SJSA1 (cell line): Measurements from ENCODE around the gene IGFBPL1. TPM values are rescaled to one million over a fixed set of nuclear protein-coding genes. Genes with fewer than 3 reads are reported as not detected.

Experiments
- DNase-seq, 2 experiments: peaks; one replicate each; pipeline ENCODE4 v3.0.0-alpha.2; 2015 to 2020; ENCODE audit warnings: low spot score in 2 of 2, low read depth in 1 of 2
- H3K27ac ChIP-seq: fragments of 250-450 bp; sonication (Bioruptor Pico); 2 replicates; pipeline ENCODE4 v1.5.1; 2020; ENCODE audit warnings: mild to moderate bottlenecking, moderate library complexity
- H3K27me3 ChIP-seq: fragments of 250-450 bp; sonication (Bioruptor Pico); replicated peaks from 2 replicates; pipeline ENCODE4 v1.5.1; 2020; ENCODE audit warnings: mild to moderate bottlenecking, moderate library complexity
- H3K36me3 ChIP-seq: fragments of 250-450 bp; sonication (Bioruptor Pico); 2 replicates; pipeline ENCODE4 v1.5.1; 2020; ENCODE audit warnings: mild to moderate bottlenecking
- H3K4me1 ChIP-seq: fragments of 250-450 bp; sonication (Bioruptor Pico); replicated peaks from 2 replicates; pipeline ENCODE4 v1.6.1; 2021; ENCODE audit warnings: mild to moderate bottlenecking
- H3K4me3 ChIP-seq: fragments of 250-450 bp; sonication (Bioruptor Pico); 2 replicates; pipeline ENCODE4 v1.5.1; 2020; ENCODE audit warnings: mild to moderate bottlenecking
- H3K9me3 ChIP-seq: fragments of 250-450 bp; sonication (Bioruptor Pico); replicated peaks from 2 replicates; pipeline ENCODE4 v1.5.1; 2020; ENCODE audit warnings: mild to moderate bottlenecking
- total RNA-seq: library from RNA; depleted of rRNA; stranded (reverse); fragments of >200 nt; shearing (Covaris generic); gene quantifications from 2 replicates; pipeline ENCODE4 v1.2.3, GENCODE V29; 2014

IGFBPL1 gene
- total RNA-seq, 1 experiment from 2014 or later, result 1.7 TPM

DNA sequence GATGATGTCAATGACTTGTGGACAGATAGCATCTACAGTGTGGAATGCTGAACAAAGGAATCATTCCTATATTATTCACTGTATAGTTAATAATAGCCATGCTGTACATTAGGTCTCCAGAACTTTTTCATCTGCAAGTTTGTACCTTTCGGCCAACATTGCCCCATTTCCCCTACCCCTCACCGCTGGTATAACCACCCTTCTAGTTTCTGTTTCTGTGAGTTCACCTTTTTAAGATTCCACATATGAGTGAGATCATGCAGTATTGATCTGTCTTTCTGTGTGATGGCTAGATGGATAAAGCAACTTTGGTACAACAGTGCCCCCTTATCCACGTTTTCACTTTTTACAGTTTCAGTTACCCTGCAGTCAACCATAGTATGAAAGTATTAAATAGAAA, 50.6 kb downstream of the IGFBPL1 start:
- Histone ChIP-seq H3K4me1 (no peaks in the 10 kb centered on the region), H3K27me3 (no peaks in the 10 kb centered on the region), H3K9me3 (no peaks in the 10 kb centered on the region), H3K27ac (no peak overlapping the region), H3K4me3 (no peak overlapping the region), H3K36me3 (no peaks in the 10 kb centered on the region)
- DNase-seq, result no peak

DNA sequence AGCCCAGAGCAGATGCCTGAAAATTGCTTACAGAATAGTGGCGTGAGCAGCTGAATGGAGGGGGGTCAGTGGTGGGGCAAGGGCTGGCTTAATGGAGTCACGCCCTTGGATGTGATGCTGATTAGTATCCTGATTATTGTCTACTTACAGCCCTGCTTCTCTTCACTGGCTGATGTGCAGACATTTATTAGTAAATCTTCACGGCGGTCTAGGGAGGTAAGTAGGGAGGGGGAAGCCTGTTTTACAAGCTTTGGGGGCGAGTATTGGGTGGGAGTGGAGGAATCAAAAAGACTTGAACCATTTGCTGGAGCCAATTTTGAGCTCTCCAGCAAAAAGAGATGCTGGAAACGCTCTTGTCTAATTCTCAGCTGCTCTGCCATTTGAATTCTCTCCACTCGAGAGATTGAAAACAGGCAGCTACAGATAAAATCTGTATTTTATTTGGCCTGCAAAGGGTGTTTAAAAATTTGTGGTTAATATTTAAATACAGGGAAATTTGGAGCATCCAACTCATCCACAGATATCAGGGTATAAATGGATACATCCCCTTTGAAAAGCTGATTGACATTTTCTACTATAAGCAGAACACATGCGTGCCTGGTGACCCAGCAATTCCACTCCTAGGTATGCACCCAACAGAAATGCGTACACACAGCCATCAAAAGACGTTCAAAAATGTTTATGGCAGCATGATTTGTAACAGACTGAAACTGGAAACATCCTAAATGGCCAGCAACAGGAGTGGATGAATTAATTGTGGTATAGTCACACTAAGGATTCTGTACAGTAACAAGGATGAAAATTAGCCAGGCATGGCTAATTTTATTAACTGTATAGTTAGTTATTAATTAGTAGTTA, 51.3 kb downstream of the IGFBPL1 start:
- Histone ChIP-seq H3K27ac (no peak overlapping the region), H3K27me3 (no peaks in the 10 kb centered on the region), H3K4me1 (no peaks in the 10 kb centered on the region), H3K9me3 (no peaks in the 10 kb centered on the region), H3K4me3 (no peak overlapping the region), H3K36me3 (no peaks in the 10 kb centered on the region)
- no peak for DNase-seq

DNA sequence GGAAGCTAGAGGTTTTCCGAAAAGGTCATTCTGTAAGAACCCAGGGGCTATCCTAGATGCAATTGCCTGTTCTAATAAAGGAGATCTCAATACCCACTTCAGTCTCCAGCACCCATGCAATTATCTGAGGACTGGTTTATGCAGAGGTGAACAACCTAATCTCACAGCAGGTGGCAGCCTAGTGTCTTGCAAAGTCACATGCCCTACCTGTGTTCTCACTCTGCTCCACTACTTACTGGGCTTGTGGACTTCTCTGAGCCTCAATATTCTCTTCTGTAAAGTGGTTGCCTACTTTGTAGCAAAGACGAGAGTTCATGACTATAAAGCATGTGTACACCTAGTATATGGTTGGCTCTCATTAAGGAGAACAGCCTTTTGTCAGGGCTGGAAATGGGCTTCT, 52.8 kb downstream of the IGFBPL1 start:
- no peaks in the 10 kb centered on the region for H3K9me3 ChIP-seq
- H3K4me1 ChIP-seq, result no peaks in the 10 kb centered on the region
- no peaks in the 10 kb centered on the region for H3K36me3 ChIP-seq
- H3K27ac ChIP-seq, result no peak overlapping the region
- H3K27me3 ChIP-seq, result no peaks in the 10 kb centered on the region
- no peak for DNase-seq
- H3K4me3 ChIP-seq, result no peak overlapping the region

DNA sequence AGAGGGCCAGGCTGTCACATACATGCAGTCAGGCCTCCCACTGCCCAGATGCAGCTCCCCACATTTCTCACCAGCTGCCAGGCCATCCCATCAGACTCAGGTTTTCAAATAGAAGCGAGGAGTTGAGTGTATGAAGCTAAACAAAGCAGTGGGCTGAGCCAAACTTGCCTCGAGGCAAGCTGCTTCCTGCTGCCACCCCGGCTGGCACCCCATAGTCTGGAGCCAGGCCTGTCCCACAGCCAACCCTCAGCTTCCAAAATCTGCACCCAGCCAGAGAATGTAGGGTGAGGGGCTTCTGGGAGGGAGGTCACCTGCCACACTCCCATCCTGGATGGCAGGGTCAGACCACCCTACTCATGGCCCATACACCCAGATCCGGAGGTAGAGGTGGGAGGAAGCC, 54.1 kb downstream of the IGFBPL1 start:
- no peaks in the 10 kb centered on the region for H3K4me1 ChIP-seq
- H3K27me3 ChIP-seq, result no peaks in the 10 kb centered on the region
- H3K27ac ChIP-seq, result no peak overlapping the region
- DNase-seq, result no peak
- H3K9me3 ChIP-seq, result no peaks in the 10 kb centered on the region
- no peaks in the 10 kb centered on the region for H3K36me3 ChIP-seq
- no peak overlapping the region for H3K4me3 ChIP-seq

DNA sequence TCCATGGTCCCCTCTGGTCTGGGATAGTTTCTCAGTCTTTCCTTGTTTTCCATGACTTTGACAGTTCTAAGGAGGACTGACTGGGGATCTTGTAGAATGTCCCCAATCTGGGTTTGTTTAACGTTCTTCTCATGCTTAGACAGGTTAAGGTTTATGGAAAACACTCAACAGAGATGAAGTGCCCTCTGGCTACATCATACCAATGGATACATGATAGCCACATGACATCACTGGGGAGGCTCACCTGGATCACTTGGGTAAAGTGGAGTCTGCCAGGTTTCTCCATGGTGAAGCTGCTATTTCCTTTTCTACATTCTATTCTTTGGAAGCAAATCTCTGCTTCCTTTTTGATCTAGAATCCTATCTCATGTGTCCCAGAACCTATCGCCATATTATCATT, 55.5 kb downstream of the IGFBPL1 start:
- H3K9me3 ChIP-seq, result no peaks in the 10 kb centered on the region
- H3K27me3 ChIP-seq, result no peaks in the 10 kb centered on the region
- H3K4me1 ChIP-seq, result no peaks in the 10 kb centered on the region
- H3K27ac ChIP-seq, result no peak overlapping the region
- no peaks in the 10 kb centered on the region for H3K36me3 ChIP-seq
- H3K4me3 ChIP-seq, result no peak overlapping the region
- no peak for DNase-seq

DNA sequence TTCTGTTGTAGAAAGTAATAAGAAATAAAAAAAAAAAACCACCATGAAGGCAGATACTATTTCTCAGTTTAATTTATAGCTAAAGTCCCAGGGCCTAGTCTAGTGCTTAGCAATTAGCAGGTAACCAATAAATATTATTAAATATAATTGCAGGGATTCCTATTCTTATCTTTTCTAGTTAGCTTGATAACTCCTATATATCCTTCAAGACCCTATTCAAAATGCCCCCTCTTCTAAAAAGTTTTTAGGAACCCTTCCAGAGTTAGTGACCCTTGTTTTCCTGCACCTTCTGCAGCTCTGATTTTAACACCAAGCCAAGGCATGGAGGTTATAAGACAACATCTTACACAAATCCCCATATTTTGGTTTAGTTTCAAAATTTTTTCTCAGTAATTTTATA, 56.4 kb downstream of the IGFBPL1 start:
- no peak for DNase-seq
- Histone ChIP-seq H3K36me3 (no peaks in the 10 kb centered on the region), H3K9me3 (no peaks in the 10 kb centered on the region), H3K27me3 (no peaks in the 10 kb centered on the region), H3K27ac (no peak overlapping the region), H3K4me3 (no peak overlapping the region), H3K4me1 (no peaks in the 10 kb centered on the region)

DNA sequence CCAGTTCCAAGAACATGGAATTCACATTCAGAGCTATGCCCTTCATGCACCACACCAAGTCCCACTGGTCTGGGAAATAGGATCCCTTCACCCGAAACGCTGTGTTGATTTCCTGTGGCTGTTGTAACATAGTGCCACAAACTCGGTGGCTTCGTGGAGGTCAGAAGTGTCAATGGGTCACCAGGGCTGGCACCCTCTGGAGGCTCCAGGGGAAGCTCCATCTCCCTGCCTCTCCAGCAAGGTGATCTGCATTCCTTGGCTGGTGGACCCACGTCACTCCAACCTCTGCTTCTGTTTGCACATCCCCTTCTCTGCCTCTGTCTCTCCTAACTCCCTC, 60.7 kb downstream of the IGFBPL1 start:
- Histone ChIP-seq H3K27me3 (no peaks in the 10 kb centered on the region), H3K36me3 (no peaks in the 10 kb centered on the region), H3K4me1 (no peaks in the 10 kb centered on the region), H3K27ac (no peak overlapping the region), H3K9me3 (no peaks in the 10 kb centered on the region), H3K4me3 (no peak overlapping the region)
- DNase-seq, result no peak

DNA sequence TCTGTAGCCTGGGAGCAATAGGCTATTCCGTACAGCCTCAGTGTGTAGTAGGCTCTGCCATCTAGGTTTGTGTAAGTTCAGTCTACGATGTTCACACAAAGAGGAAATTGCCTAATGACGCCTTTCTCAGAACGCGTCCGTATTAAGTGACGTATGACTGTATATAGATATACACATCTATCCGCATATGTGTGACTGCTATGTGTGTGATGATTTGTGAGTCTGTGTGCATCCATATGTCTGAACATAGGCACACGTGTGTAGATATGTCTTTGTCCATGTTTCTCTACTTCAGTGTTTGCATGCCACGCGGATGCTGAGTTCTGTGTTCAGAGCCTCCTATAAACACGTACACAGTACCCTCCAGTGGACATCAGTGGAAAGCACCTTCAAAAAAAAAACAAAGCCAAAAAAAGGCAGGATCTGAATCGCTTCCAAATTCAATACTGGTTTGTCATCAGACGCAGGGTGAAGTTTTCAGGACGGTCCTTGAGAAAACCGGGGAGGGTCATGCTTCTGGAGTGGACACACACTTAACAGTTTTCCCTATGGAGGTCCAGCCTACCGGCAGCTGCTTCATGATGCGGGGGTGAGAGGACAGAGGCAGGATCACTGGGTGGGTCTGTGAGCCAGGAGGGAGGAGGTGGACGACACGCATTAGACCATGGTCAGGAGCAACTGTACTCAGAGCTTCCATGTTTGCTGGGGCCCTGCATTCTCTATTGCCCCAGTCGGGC, 61.2 kb downstream of the IGFBPL1 start:
- no peaks in the 10 kb centered on the region for H3K36me3 ChIP-seq
- H3K9me3 ChIP-seq, result no peaks in the 10 kb centered on the region
- peak; percentile 34 to 47 for DNase-seq
- no peaks in the 10 kb centered on the region for H3K27me3 ChIP-seq
- H3K27ac ChIP-seq, result no peak overlapping the region
- H3K4me1 ChIP-seq, result no peaks in the 10 kb centered on the region
- no peak overlapping the region for H3K4me3 ChIP-seq

DNA sequence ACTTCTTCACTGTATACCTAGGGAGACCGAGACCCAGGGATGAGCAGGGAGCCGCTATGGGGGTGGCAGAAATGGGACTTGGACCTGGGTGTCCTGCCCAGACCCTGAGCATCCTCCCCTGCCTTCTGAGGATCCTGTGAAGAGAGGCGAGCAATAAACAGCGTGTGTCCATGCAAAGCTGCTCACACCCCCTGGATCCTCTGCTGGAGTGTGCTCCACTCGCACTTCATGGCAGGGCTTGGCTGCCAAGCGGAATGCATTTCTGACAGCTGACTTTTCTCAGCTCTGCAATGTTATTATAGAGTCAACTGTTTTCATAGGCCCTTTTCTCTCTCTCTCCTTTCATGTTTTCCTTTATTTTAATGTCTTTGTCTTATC, 62.8 kb downstream of the IGFBPL1 start:
- Histone ChIP-seq H3K9me3 (no peaks in the 10 kb centered on the region), H3K27me3 (no peaks in the 10 kb centered on the region), H3K4me1 (no peaks in the 10 kb centered on the region), H3K27ac (no peak overlapping the region), H3K4me3 (no peak overlapping the region), H3K36me3 (no peaks in the 10 kb centered on the region)
- DNase-seq, result no peak

DNA sequence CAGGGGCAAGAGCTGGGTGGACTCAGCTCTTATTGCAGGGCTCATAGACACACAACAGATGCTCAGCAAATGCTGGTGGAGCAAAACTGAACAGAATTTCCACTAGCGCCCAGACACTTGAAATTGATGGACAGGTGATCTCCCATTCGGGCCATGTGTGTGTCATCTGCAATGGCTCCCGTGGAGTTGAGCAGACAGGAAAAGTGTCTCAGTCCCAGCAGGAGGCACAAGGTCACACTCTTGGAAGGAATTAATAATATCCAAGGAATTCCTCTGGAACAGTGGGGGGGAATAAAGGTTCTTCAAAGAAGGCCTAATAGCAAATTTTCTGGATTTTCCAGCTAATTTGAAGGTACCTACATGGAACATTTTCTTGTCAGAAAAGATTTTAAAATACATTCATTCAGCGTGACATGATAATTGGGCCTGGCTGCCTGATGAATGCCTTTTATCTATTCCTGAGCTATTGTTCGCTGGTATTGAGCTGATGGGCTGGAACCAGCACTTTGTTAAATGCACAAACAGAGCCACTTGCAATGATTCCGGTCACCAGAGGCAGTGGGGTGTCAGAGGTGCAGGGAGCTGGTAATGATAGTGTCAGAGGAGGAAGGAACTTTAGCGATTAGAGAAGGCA, 63.3 kb downstream of the IGFBPL1 start:
- no peak for DNase-seq
- no peaks in the 10 kb centered on the region for H3K27me3 ChIP-seq
- H3K36me3 ChIP-seq, result no peaks in the 10 kb centered on the region
- H3K4me3 ChIP-seq, result no peak overlapping the region
- no peaks in the 10 kb centered on the region for H3K4me1 ChIP-seq
- H3K9me3 ChIP-seq, result no peaks in the 10 kb centered on the region
- H3K27ac ChIP-seq, result no peak overlapping the region

DNA sequence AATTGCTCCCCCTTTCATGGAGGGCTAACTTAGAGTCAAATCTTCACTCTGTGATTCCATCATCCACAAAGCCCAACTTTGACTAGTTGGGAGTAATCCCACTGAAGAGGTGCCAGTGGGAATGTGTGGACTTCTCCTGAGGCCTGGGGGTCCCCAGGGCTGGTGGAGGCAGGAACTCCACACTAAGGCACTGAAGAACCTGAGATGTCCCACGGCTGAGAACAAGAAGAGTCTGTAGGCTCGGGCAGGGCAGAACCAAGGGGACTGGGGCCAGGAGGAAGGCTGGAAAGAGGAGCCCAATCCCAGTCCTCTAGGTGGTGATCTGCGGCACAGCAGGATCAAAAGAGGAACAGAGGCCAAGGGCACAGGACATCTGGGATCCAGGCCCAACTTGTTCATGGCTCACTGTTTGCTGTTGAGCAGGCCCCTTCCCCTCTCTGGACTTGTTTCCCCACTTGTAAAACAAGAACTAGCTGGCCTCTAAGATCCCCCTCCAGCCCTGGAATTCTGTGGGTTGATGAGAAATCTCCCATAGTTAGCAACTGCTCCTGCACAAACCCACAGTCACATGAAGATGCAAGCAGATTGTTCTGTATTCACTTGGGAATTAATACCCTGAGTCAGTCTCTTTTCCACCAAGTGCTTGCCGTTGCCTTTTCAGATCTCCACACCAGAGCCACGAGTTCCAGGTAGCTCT, 64.4 kb downstream of the IGFBPL1 start:
- Histone ChIP-seq H3K4me1 (no peaks in the 10 kb centered on the region), H3K9me3 (no peaks in the 10 kb centered on the region), H3K27ac (no peak overlapping the region), H3K4me3 (no peak overlapping the region), H3K36me3 (no peaks in the 10 kb centered on the region), H3K27me3 (no peaks in the 10 kb centered on the region)
- DNase-seq, result no peak

DNA sequence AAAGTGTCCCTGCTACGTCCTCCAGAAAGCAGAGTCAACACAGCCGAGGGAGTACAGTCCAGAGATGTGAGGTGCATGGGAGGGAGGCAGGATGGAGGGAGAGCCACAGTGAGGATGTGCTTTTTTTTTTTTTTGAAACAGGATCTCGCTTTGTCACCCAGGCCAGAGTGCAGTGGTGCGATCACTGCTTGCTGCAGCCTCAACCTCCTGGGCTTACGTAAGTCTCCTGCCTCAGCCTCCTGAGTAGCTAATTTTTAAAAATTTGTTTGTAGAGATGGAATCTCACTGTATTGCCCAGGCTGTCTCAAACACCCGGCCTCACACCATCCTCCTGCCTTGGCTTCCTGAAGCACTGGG, 65.0 kb downstream of the IGFBPL1 start:
- H3K27me3 ChIP-seq, result no peaks in the 10 kb centered on the region
- no peak for DNase-seq
- H3K4me1 ChIP-seq, result no peaks in the 10 kb centered on the region
- no peaks in the 10 kb centered on the region for H3K9me3 ChIP-seq
- no peak overlapping the region for H3K27ac ChIP-seq
- H3K4me3 ChIP-seq, result no peak overlapping the region
- H3K36me3 ChIP-seq, result no peaks in the 10 kb centered on the region

DNA sequence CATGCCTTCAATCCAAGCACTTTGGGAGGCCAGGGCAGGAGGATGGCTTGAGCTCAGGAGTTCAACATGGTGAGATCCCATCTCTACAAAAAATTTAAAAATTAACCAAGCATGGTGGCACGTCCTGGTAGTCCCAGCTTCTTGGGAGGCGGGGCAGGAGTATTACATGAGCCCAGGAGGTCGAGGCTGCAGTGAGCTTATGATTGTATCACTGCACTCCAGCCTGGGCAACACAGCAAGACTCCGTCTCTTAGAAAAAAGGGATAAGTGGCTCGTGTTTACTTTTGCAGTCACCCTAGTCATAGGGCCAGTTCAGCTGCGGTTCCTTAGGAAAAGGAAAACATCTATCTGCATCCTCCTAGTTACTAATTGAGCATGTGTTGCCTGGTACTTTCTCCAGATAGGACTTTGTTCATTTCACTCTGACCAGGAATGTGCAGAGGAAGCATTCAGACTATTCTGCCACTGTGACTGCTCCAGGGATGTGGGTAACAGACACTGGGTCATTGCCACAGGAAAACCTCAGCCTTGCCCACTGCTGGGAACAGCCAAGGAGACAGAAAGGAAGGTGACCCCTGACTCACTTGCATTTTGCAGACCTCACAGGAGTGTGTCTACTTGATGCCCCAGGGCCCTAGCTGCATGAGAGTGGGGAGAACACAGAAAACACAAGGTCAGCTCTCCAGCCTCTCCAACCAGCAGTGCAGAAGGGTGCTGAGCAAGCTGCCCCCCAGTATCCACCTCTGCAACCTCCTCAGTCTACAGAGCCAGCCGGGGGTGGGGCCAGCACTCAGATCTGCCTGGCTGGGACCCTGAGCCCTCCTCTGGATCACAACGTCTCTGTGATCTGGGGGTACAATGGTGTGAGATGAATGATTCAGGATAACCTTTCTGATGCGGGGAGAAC, 65.6 kb downstream of the IGFBPL1 start:
- no peaks in the 10 kb centered on the region for H3K36me3 ChIP-seq
- no peak overlapping the region for H3K27ac ChIP-seq
- DNase-seq, result no peak
- no peaks in the 10 kb centered on the region for H3K27me3 ChIP-seq
- no peak overlapping the region for H3K4me3 ChIP-seq
- no peaks in the 10 kb centered on the region for H3K4me1 ChIP-seq
- H3K9me3 ChIP-seq, result no peaks in the 10 kb centered on the region
